ENCODE data around the gene MAD1L1.
"Not testable (repeated sequence)": the region's sequence is repeated elsewhere in the genome, so short reads cannot be mapped to it uniquely, and the experiment has no call there.

Gene MAD1L1

DNA sequence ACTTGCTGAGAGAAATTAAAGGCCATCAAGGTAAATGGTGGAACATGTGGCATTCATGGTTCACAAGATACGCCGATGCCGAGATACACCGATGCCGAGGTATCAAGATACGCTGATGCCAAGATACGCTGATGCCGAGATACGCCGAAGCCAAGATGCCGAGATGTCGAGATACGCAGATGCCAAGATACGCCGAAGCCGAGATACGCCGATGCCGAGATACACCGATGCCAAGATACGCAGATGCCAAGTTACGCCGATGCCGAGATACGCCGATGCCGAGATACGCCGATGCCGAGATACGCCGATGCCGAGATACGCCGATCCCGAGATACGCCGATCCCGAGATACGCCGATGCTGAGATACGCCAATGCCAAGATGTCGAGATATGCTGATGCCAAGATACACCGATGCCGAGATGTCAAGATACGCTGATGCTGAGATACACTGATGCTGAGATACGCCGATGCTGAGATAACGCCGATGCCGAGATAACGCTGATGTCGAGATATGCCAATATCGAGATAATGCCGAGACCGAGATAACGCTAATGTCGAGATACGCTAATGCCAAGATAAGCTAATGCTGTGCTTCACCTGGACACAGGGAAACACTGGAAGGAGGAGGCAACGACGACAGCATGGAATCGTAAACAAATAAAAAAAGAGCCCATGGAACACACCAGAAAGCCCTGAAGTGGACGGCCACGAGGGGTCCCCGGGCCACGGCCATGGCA is 172.6 kb downstream of the MAD1L1 start:
- DNase-seq: no peak

DNA sequence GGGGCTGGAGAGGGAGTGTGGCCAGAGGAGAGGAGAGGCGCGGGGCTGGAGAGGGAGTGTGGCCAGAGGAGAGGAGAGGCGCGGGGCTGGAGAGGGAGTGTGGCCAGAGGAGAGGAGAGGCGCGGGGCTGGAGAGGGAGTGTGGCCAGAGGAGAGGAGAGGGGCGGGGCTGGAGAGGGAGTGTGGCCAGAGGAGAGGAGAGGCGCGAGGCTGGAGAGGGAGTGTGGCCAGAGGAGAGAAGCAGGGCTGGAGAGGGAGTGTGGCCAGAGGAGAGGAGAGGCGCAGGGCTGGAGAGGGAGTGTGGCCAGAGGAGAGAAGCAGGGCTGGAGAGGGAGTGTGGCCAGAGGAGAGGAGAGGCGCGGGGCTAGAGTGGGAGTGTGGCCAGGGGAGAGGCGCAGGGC is 174.5 kb downstream of the MAD1L1 start:
- not testable (repeated sequence) for DNase-seq

DNA sequence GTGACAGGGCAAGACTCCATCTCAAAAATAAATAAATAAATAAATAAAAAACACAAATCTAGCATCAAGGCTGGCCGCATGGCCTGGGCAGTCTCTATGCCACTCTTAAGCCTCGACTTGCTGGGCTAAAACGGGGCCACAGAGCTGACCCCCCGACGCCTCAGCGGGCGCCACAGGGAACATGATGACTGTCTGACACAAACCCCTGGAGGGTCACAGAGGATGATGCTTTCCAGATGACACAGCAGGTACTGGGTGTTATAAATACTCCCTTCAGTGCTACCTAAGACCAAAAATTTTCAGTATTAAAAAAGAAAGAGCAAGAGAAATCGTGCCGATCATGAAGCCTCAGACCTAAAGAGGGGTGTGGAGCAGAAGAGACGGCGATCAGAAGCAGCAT is 176.8 kb downstream of the MAD1L1 start:
- no peak for DNase-seq

DNA sequence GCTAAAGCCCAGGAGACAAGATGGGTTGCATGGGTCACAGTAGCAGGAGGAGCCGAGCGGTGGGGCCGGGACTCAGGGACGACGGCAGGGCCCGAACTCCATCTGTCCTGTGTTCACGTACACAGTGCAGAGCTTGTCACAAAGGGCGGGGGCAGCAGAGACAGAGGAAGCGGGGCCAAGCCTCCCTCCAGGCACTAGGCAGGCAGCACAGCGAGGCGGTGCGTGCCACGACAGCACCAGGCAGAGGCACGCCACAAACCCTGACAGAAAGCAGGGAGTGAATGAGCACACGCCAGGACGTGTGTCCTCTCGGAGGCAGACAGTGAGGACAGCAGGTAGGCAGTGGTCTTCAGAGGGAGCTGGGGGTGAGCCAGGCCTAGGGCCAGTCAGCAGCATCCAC is 177.8 kb downstream of the MAD1L1 start:
- no peak for DNase-seq

DNA sequence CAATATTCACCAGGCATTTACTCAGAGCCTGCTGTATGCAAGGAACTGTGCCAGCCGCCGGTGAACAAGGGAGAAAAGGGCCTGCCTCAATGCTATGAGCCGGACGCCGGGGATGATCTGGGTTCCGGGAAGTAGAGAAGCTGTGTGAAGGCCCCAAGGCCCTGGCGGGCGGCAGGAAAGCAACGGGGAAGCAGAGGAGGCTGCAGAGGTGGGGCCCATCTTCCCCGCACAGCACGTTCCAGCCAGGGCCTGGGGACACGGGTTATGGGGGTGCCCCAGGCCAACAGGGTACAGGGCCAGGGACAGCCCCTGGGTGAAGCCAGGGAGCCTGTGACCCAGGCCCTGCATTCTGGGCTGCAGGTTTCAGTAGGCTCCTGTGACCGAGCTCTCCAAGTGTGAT is 179.3 kb downstream of the MAD1L1 start:
- no peak for DNase-seq

DNA sequence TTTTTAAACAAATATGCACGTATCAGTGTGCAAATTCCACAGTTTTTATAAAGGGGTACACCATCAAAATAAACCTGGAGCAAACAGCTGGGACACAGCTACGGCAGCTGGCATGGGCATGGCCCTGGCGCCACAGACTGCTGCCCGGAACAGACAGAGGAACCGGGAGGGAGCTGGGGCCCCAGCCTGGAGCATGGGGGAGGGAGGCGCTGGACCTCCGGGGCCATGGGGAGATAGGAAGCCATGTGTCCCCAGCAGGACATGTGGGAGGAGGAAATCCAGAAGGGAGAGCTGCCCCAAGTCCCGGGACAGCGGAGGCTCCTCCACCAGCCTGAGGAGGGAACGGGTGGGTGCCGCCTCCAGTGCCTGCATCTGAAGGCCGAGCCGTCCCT is 180.1 kb downstream of the MAD1L1 start:
- DNase-seq: no peak

DNA sequence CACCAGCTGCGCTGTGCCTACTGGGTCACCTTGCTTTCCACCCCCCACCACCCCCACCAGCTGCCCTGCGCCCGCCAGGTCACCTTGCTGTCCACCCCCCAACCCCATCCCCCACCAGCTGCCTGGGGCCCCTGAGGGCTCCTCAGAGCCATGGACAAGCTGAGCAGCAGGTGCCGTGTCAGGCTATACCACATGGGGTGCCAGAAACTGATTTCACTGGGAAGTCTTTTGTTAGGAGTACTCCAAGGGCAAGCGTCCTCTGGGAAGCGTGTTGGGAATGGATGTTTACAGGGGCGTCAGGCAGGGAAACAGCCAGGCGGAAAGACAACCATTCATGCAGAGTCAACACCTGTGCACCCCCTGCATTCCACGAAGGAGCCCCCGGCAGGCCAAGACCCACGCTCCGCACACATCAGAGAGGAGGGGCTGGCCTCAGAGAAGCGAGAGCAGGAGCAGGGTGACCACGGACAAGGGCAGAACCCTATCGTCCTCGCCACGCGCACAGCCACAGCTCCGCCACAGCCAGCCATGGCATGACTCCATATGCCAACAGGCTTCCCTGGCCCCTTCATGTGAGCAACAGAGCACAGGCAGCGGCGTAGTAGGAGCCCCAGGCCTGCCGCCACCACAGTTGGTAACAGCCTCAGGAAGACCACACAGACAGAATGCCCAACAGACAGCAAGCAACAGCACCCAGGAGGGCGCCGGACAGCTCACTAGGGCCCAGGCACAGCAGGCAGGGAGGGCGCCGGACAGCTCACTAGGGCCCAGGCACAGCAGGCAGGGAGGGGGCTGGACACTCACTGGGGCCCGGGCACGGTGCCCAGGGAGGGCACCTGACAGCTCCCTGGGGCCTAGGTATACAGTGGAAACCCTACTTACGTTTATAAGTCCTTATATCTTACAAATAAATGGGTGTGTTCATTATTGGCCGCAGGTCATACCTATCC is 180.8 kb downstream of the MAD1L1 start:
- DNase-seq: no peak

DNA sequence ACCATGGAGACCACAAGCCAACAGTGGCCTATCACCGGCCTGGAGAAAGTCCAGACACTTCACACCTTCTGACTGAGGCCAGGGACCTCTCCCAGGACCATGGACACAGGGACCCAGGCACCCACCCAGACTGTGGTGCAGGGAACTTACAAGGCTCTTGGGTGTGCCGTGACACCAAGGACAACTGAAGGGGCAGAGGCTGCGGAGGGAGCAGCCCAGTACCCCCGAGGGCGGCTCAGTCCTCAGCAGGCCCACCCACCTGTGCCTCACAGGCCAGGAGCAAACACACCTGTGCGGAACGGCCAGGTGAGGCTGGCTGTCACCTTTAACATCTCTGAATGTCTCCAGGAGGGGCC is 182.3 kb downstream of the MAD1L1 start:
- no peak for DNase-seq

DNA sequence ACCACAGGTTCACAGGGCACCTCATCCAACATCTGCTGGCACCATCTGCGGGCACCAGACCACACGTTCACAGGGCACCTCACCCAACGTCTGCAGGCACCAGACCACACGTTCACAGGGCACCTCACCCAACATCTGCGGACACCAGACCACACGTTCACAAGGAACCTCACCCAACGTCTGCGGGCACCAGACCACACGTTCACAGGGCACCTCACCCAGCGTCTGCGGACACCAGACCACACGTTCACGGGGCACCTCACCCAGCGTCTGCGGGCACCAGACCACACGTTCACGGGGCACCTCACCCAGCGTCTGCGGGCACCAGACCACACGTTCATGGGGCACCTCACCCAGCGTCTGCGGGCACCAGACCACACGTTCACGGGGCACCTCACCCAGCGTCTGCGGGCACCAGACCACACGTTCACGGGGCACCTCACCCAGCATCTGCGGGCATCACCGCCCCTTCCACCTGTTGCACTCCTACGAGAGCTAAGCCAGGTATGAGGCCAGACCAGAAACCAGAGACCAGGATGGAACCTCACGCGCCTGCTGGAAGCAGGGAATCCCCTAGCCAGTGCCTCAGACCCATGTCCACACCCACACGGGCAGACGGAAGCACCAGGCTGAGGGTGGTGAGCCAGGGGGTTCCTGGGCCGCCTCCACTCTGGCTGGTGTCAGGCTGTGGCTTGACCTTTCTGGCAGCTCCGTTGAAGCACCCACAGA is 182.8 kb downstream of the MAD1L1 start:
- no peak for DNase-seq

DNA sequence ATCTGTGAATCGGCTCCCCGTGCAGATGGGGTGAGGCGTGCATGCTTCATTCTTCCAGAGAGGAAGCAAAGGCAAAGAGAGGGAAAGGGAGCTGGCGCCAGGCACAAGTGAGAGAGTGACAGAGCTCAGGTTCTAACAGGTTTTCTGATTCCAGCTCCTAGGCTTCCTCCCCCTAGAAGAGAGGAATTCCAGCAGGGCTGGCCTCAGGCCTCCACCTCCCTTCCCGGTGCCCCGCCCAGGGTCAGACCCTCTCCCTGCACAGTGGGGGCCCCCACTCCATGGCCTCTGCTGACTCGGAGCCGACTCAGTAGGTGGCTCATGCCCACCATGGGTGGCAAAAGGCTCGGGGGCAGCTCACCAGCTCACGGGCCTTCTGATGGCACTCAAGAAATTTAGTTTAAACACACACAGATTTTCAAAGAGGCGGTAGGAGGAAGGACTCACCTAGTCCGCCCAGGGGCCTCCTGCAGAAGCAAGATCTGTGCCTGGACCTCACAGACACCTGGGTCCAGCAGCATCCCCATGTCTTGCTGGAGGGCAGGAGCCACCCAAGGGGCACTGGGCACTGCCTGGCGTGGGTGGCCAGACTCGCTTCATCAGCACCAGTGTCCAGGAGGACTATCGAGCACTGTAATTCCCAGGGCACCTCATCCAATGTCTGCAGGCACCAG is 183.5 kb downstream of the MAD1L1 start:
- no peak for DNase-seq

DNA sequence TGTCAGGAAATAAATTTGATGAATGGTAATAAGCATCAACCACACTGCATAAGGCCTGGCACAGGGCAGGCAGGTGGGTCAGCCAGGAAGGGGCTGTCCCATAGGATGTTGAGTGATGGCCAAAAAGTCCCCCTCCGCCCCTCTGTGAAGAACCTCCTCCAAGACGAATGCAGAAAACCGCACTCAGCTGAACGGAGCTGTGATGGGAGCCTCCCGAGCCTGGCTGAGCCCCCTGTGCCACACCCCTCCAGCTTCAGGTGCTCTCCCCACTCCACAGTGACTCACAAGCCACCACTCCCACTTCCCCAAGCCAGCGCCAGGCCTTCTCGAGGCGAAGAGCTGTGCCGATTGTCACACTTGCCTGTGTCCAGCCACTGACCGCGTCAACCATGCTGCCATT is 184.2 kb downstream of the MAD1L1 start:
- DNase-seq: no peak

DNA sequence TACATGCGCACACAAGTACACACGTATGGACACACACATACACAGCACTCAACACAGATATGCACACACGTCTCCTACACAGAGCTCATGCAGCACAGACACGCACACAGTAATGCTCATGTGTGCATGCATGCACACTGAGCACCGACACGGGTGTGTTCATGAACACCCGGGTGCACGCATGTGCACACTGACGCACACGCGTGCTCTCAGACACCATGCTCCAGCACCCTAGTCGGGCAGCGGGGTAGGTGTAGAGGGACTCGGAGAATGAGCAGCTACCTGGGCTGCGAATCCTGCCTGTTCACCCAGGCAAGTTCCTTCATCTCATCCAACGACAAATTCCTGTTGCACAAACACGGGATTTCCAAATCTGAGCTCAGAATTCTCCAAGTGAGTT is 184.7 kb downstream of the MAD1L1 start:
- no peak for DNase-seq

DNA sequence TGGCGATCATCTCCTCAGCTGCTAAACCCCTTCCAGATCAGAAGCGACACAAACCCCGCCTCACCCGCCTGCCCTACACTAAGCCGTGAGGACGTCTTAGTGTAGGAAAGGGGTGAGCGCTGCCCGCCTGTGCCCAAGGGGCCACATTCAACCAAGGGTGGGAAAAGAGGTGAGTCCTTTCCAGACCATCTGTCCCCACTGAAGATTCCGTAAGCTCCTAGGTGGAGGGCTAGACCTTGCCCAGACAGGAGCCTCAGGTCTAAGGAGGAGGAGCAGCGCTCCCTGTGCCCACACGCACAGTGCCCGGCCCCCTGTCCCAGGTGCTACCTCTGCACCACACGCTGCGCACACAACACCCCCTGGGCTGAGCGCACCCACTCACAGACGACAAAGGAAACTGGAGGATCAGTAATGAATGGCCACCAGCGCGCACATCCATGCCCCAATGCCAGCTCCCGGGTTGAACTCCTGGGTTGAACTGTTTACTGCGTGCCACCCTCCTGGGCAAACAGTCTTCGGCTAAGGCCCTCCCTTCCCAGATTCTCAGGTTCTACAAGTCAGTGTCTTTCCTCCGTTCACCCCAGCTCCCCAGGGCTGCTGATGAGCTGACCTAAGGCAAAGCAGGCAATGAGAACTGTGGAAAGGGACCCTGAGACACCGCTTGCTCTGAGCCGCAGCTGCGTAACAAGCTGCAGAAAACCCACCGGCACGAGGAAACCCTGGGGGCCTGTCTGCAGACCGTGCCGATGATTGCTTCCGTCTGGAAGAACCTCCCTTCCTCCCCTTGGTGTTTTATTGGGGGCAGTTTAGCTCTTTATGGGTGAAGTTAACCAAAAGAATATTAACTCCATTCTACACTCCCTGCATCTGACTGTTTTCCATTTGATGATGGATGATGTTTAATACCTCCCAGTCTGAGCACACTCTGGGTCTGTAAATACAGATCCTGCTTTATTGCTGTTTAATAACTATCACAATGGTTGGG is 185.9 kb downstream of the MAD1L1 start:
- no peak for DNase-seq

DNA sequence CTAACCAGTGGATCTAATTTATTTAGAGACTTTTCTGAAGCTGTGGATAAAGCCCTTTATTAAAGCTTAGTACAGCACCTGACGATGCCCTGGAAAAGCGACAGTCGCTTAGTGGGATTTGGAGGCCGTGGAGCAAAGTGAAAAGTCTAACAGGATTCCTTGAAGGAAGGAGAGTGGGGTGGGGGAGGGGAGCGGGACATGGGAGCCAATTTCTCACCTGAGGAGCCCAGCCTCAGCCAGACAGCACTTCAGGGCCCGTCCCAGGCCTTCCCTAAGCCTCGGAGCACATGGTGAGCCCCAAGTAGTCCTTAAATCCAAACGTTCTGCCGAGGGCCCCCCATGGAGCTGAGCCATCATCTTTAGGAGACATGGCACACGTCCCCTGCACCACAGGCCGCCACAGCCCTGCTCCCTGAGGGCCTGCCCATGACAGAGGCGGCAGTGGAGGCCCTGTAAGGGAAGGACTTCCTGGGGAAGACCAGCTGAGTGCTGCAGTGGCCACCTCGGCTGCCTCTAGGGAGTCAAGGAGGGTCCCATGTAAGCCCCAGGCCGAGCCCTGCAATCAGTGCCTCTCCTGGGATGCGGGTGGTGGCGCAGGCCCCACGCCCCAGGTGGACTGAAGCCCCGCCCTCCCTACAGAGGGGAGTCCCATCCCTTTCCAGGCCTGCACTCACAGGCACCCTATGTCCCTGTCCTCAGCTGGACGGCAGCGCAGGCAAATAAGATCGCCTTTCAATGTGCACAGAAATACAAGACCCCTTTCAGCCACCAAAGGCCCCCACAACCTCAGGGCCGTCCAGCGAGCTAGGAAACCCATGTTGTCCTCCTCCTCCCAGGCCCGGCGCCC is 187.0 kb downstream of the MAD1L1 start:
- no peak for DNase-seq

DNA sequence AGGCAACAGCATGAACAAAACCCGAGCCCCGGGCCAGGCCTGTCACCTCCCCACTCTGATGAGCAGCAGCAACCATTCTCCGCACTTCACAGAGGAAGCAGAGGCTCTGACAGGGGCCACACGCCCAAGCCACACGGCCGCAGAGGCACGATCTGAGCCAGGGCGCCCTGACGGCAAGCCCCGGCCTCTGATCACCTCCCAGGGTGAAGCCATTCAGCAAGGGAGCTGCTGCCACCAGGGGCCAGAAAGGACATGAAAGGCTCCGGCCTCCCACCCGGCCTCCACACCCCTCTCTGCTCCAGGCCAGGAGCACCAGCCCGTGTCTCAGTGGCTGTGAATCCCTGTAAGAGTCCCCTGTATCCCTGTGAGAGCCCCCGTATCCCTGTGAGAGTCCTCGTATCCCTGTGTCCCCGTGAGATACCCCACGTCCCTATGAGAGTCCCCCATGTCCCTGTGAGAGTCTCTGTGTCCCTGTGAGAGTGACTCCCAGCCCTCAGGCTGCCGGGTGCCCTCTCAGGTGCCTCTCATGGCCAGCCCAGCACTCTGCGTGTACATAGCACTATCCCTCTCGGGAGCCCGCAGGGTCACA is 187.8 kb downstream of the MAD1L1 start:
- no peak for DNase-seq

DNA sequence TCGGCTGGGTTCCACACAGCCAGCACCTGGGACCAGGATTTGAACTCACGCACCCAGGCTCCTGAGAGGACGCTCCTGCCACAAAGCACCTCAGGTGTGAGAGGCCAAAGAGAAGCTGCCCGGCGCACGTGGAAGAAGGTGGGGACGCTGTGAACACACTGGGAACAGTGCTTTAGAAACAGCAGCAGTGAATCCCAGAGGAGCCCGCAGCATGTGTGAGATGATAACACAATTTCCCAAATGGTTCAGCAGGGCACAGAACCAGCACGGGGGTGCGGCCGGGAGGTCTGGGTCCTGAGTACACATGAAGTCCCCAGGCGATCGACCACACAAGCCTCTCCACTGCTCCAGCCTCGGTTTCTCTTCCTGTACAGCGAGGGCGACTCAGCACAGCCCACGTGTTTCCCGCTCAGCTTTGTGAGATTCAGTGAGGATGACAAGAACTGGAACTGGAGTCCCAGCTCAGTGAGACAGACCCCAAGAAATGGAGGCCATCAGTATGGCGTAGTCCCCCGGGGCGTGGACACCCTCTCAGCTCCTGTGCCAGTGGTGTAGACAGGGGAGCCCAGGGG is 188.3 kb downstream of the MAD1L1 start:
- DNase-seq: no peak

DNA sequence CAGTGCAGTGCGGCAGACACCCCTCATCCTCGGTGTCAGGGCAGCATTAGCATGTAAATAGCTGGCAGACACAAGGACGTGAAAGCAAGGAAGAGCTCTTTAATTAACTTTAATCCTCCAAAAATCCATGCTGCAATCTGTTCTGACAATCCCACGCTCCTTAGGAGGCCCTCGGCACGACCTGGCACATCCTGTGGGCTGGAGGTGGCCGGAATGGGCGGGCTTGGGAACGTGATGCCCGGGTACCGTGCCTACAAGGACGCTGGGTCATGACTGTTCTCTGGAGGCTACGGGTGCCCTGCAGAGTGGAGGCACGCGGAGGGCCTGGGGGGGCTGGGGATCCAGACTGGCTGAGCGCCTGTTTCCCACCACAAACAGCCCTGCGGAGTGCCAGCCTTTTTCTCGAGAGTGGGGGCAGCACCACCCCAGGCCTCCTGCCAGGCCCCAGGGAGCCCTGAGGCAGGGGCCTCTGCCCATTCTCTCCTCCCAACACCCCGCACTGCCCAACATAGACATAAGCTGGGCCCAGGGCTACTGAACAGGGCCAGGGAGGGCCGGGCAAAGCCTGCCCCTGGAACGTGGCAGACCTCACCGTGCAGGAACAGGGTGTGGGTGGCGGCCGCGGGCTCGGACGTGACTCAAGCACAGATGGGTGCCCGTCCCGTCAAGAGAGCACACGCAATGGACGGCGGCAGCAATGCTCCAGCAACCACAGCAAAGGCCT is 189.3 kb downstream of the MAD1L1 start:
- no peak for DNase-seq

DNA sequence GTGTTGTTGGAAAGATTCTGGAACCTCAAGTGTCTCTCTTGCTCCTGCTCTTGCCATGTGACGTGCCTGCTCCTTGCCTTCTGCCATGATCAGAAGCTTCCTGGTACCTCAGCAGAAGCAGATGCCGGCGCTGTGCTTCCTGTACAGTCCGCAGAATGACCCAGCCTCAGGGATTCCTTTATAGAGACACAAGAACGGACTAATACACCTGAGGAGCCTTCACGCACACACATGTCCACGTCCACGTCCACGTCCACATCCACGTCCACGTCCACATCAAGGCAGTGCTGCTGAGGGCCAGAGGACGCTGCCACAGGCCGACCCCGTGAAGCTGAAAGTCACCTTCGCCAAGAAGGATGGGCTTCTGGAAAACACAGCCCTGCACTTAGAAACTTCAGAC is 190.1 kb downstream of the MAD1L1 start:
- no peak for DNase-seq

All from activated T-cell treated with anti-CD3 and anti-CD28 coated beads for 4 hours (primary cell).